Astrocyte of the spinal cord (primary cell): ENCODE measurements around the gene DLG5.

Experiments
- DNase-seq: peaks from one replicate; pipeline ENCODE4 v3.0.0; 2011; ENCODE audit warnings: low read depth, low spot score
- H3K4me3 ChIP-seq: 2 replicates; pipeline ENCODE4 v1.5.1; 2011; ENCODE audit warnings: low read depth, mild to moderate bottlenecking, low read length, moderate library complexity
- in situ Hi-C: cut with HindIII; loops from 2 replicates; pipeline ENCODE4 v1.10.0; 2017; ENCODE audit warnings: low sequenced_read_pairs
- TF ChIP-seq, protein P1 (sequence below): IDR thresholded peaks from 2 replicates; pipeline ENCODE4 v1.5.1; 2012; ENCODE audit warnings: low read depth, mild to moderate bottlenecking, low read length, inconsistent platforms

The DLG5 gene

DNA sequence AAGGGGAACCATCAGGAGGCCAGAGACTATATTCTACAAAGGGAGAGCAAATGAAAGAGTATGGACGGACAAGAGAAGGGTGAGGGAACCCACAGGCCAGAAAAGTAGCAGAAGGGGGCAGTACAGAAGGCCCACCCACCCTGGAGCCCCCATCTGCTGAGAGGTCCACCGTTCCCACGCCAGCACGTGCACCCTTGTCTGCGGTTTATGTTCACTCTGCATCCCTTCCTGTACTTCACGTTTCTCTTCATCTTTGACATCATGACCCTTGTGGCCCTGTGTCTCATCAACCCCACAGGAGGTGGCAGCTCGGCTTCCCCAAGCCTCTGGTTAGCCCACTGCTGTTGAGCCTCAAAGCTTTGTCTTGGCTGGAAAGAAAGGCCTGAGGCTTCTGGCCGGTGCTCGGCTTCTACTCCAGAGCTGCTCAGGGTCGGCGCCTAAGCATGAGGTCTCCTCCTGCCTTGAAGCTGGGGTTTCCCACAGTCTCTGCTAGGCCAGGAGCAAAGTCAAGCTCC, 138.0 kb downstream of the DLG5 start:
- DNase-seq: no peak
- in situ Hi-C loops: no loop called here
- TF ChIP-seq, protein P1, sequence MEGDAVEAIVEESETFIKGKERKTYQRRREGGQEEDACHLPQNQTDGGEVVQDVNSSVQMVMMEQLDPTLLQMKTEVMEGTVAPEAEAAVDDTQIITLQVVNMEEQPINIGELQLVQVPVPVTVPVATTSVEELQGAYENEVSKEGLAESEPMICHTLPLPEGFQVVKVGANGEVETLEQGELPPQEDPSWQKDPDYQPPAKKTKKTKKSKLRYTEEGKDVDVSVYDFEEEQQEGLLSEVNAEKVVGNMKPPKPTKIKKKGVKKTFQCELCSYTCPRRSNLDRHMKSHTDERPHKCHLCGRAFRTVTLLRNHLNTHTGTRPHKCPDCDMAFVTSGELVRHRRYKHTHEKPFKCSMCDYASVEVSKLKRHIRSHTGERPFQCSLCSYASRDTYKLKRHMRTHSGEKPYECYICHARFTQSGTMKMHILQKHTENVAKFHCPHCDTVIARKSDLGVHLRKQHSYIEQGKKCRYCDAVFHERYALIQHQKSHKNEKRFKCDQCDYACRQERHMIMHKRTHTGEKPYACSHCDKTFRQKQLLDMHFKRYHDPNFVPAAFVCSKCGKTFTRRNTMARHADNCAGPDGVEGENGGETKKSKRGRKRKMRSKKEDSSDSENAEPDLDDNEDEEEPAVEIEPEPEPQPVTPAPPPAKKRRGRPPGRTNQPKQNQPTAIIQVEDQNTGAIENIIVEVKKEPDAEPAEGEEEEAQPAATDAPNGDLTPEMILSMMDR: no peak
- H3K4me3 ChIP-seq: no peak overlapping the region

DNA sequence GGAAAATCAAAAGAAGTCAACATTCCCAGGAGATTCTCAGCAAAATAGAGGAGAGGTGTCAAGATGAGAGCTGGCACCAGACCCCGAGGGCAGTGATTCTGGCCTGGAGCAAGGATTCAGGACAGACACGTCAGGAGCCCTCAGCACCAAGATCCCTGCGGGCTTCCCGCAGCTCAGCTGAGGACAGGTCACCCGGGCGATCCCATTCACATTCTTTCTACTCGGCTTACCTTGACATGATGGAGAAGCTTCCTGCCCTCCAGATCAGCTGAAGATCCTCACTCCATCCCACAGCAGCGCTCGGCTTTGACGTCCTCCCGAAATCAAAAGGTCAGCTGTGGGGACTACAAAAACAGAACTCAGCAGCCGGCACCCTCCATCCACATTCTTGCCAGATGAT, 139.1 kb downstream of the DLG5 start:
- no peak overlapping the region for H3K4me3 ChIP-seq
- TF ChIP-seq, protein P1: no peak
- no peak for DNase-seq
- in situ Hi-C loops: no loop called here

DNA sequence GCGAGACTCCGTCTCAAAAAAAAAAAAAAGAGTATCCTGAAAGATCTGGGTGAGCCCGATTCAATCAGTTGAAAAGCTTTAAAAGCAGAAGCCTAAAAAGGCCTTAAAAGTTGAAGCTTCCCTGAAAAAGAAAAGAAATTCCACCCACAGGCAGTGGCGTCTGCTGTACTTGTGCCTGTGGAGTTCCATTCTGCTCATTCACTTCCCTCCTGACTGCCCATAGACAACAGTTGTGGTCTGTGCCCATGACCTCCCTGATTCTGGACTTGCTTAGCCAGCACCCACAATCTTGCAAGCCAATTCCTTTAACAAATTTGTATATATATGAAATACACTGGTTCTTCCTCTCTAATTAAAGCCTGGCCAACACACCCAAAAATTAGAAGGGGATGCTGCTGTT, 141.7 kb downstream of the DLG5 start:
- in situ Hi-C loops: no loop called here
- DNase-seq: peak; percentile 87
- TF ChIP-seq, protein P1: no peak
- H3K4me3 ChIP-seq: no peak overlapping the region

DNA sequence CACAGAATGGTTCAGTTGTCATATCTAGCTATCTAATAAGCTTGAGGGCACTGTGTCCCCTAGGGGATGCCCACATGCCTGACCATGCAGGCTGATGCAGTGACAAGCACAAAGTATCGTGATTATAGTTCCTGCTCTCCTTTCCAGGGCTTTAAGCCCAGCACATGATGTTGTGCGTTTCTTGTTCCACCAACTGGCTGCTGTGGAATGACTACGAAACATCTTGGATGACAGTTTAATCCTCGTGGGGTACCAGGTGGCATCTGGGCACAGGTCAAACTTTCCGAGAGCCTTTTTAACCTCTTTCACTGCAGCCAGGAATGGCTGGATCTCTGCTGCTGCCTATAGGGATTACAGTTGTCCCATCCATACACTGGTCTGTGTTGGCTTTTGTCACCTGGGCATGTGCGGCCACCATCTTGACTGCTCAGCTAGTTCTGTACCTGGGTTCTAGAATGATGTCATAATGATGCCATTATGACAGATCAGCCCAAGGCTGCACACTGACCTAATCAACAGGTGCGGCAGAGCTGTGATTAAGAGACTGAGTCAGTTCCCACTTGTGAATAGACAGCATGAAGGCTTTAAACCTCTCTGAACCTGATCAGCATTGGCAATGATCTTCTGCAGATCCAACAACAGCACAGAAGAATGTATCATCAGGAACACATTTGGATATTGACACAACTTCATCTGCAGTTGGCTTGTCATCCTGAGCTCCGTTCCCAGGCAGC, 144.1 kb downstream of the DLG5 start:
- in situ Hi-C loops: no loop called here
- no peak overlapping the region for H3K4me3 ChIP-seq
- TF ChIP-seq, protein P1: no peak

DNA sequence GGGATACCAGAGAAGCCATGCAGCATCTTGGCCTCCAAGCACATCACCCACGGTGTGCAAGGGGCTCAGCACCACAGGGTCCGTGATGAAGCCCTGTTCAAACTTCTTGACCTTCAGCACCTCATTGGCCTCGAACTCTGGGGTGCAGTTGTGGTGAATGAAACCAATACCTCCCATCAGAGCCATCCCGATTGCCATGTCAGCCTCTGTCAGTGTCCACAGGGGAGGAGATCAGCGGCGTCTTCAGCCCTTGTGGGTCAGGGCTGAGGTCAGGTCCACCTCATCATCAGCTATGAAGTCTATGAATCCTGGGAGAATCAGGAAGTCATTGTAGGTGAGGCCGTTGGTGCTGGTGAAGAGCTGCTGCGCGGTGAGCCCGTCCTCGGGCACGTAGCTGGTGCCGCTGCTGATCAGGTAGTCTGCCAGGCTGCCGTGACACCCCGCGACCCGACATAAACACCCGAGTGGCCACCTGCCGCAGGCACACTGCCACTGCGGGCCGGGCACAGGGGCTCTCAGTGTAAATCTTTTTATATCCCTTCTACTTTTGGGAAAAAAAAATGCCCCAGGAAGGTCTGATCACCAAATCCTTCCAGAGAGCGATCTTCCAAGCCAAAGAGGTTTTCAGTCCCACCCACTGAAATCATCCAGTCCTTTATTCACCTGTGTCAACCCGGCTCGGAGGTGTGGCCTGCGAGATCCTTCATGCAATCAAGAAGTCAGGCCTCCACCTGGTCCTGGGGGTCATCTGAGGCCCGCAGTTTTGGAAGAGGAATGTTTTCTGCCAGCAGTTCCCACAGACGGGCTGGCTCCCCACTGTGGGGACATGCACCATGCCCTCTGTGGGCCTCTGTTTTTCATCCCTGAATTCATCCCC, 144.9 kb downstream of the DLG5 start:
- TF ChIP-seq, protein P1: no peak
- DNase-seq: no peak
- no peak overlapping the region for H3K4me3 ChIP-seq
- in situ Hi-C loops: no loop called here

More for the DNA sequence above, 144.1 kb downstream of the DLG5 start:
- no peak for DNase-seq

DNA sequence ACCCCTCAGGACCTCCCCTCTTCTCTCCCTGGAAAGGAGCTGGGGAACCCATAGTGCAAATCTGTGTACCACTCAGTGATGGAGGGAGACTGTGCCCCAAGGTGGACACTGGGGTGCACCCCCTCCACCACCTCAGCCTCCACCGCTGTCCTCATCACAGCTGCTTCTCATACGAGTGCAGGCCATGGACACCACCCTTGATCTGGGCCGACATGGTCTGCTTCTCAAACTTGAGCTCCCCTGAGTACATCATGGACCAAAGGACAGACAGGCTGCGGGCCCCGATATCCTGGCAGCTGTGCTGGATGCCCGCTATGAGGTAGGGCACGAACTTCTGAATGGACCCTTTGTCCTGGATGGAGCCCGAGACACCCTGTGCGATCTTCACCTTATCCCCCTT, 146.4 kb downstream of the DLG5 start:
- TF ChIP-seq, protein P1: no peak
- no peak for DNase-seq
- H3K4me3 ChIP-seq: no peak overlapping the region
- in situ Hi-C loops: no loop called here
